ENCODE measurements around the gene ENPP6.
A peak's percentile ranks its signal among the peaks of the same experiment; 100 is the strongest.
"Not testable (repeated sequence)": the region's sequence is repeated elsewhere in the genome, so short reads cannot be mapped to it uniquely, and the experiment has no call there.

Gene ENPP6

DNA sequence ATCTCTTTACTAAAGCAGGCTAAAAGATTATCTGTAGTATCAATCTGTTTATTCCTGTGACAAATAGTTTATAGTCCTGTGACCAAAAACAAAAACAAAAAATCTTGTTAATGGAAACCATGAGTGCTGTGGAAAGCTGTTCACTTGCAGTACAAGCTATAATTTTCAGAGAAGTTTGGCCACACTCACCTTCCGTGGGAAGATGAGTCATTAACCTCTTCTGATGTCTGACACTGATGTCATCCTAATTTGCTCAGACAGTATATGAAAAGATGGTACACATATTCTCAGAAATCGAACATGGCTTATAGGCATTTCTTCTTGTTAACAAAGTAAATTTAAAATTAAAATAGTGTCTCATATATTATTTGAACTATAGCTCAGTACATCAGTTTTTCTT lies 19.9 kb upstream of the ENPP6 start:
- peak in 1 of 4 experiments; percentile 21 for DNase-seq (ENCODE audit: low read depth in 4 of 4, low spot score in 1 of 4)

DNA sequence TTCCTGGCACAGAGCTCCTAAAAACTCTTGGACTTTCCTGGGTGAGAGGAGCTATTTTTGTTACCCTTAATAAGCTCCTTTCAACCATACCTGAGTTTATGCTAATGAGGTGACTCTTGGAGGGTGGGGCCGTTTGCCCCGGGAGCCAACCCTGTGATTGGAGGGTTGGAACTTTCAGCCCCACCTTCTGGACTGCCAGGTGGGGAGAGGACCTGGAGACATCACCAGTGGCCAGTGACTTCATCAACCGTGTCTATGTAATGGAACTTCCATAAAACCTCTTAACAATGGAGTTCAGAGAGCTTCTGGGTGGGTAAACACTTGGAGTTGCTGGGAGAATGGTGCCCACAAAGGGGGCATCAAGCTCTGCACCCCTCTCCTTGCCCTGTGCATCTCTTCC lies 17.9 kb upstream of the ENPP6 start:
- no peak for DNase-seq (ENCODE audit: low read depth in 4 of 4, low spot score in 1 of 4)

DNA sequence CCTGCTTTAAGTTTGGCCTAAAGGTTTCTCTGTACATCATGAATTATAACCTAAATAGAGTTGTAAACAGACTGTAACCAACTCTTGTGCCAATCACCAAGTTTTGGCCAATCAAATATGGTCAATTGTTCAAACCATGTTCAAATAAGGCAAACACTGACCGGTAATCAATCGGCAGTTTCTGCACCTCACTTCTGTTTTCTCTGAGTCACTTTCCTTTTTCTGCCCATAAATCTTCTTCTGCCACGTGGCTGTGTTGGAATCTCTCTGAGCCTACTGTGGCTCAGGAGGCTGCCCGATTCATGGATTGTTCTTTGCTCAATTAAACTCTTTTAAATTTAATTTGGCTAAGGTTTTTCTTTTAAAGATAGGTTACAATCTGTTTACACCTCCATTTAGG lies 16.5 kb upstream of the ENPP6 start:
- no peak for DNase-seq (ENCODE audit: low read depth in 4 of 4, low spot score in 1 of 4)

DNA sequence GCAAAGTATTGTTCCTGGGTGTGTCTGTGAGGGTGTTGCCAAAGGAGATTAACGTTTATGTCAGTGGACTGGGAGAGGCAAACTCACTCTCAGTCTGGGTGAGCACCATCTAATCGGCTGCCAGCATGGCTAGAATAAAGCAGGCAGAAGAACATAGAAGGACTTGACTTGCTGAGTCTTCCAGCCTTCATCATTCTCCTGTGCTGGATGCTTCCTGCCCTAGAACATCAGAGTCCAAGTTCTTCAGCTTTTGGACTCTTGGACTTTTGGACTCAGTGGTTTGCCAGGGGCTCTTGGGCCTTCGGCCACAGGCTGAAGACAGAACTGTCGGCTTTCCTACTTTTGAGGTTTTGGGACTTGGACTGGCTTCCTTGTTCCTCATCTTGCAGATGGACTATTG lies 15.3 kb upstream of the ENPP6 start:
- DNase-seq (ENCODE audit: low read depth in 4 of 4, low spot score in 1 of 4), result no peak

DNA sequence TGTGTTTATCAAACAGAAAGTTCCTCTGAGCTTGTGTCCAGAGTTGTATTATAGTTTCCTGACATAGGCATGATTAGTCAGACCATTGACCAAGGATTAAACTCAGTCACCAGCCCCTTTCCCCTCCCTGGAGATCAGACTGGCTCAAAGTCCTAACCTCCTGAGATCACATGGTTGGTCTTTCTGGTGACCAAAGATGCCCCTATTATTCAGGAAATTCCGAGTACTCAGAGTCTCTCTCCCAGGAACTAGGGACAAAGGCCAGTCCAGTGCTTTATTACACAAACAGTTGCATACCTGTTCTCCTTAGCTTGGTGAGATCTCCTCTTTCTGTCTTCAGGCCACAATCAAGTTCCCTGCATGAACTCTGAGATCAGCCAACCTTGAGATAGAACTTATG lies 14.5 kb upstream of the ENPP6 start:
- DNase-seq (ENCODE audit: low read depth in 4 of 4, low spot score in 1 of 4), result no peak

DNA sequence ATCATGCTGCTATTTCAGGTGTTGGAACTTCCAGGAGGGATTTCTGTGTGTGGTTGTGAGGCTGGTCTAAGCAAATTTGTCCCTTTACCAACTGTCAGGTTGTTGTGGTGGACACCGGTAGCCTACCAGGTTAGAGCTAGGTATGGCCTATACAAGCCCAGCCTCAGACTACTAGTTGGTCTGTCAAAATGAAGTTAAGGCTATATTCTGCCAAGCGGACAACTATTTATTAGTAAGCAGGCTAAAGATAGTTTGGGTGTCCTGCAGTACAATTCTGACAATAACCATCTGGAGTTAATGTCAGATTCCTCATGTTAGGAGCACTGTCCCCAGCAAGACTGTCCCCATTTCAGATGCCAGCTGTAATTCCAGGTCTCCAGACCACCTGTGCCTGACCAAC lies 13.9 kb upstream of the ENPP6 start:
- DNase-seq (ENCODE audit: low read depth in 4 of 4, low spot score in 1 of 4), result no peak

DNA sequence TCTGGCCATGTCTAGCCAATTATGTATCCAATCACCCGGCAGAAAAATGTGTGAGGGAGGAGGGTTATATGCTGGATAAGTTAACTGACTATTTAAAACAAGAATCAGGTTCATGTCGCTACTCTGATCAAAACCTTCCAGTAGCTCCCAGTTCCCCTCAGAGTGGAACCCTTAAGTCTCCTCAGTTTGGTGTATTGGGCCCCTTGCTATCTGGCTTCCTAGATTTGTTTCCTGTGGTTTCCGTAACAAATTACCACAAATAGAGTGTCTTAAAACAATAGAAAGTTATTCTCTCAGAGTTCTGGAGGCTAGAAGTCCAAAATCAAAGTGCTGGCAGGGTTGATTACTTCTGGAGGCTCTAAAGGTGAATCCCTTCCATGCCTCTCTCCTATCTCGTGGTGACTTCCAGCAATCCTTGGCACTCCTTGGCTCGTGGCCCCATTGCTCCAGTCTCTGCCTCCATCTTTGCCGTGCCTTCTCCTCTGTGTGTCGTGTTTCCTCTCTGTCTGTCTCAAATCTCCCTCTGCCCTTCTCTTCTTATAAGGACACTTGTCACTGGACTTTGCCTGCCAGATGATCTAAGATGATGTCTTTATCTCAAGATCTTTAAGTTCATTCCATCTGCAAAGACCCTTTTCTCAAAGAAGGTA lies 10.5 kb upstream of the ENPP6 start:
- no peak for DNase-seq (ENCODE audit: low read depth in 4 of 4, low spot score in 1 of 4)

DNA sequence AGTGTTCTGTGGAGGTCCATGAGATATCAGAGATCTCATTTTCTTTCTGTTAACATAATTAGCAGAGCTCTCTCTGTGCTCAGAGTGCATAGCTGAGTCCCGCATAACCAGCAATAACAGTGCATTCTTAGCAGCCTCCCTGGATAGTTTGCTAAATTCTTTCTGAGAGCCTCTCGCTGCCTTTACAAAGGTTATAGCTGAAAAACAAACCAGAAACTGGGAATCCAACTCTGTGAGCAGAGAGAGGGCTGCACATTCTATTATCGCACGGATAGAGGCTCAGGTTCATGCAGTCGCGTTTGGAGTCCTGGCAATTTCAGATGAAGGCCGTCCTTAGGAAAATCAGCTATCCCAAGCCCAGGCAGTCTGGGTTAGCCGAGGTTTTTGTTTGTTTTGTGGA lies 1.2 kb downstream of the ENPP6 start:
- no peak for DNase-seq (ENCODE audit: low read depth in 4 of 4, low spot score in 1 of 4)

DNA sequence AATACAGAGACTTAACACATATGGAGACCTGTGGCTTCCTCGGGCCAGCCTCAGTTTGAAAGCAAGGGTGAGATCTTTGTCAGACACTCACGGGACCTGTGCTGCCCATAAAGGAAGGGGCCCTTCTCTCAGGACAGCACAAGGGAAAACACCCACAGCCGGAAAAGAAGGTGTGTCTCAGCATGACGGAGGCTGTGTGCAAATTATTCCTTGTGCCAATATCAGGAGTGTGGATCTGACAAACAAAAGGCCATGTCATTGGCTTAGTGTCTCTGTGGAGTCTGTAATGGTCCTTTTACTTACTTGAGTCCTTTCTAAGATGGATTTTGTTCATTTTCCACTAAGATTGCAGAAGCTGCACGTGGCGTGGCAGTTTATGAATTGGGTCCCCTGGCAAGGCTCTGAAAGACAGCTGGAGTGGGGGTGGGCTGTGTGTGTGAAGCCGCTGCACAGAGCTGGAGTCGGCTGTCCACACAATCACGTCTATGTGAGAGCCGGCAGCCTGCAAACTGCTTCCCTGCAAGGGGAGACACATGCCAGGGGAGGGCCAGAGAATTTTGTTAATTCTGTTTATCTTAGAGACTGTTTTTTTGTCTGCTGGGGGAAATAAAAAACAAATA lies 1.9 kb downstream of the ENPP6 start:
- DNase-seq (ENCODE audit: low read depth in 4 of 4, low spot score in 1 of 4), result no peak

DNA sequence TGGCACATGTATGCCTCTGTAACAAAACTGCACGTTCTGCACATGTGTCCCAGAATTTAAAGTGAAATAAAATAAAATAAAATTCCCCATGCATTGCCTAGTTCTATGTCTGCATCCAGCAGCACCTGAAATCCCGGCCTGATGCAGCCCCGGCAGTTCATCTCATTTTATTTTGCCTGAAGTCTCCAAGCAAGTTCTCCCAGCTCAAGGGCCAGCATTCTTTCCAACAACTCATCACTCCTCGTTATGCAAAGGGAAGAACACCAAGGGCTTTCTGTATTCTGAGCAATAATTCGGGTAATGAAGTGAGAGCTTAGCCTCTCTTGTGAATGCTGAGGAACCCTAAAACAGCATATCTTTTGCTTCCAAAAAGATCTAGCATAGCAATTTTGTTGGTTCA lies 2.7 kb downstream of the ENPP6 start:
- no peak for DNase-seq (ENCODE audit: low read depth in 4 of 4, low spot score in 1 of 4)

DNA sequence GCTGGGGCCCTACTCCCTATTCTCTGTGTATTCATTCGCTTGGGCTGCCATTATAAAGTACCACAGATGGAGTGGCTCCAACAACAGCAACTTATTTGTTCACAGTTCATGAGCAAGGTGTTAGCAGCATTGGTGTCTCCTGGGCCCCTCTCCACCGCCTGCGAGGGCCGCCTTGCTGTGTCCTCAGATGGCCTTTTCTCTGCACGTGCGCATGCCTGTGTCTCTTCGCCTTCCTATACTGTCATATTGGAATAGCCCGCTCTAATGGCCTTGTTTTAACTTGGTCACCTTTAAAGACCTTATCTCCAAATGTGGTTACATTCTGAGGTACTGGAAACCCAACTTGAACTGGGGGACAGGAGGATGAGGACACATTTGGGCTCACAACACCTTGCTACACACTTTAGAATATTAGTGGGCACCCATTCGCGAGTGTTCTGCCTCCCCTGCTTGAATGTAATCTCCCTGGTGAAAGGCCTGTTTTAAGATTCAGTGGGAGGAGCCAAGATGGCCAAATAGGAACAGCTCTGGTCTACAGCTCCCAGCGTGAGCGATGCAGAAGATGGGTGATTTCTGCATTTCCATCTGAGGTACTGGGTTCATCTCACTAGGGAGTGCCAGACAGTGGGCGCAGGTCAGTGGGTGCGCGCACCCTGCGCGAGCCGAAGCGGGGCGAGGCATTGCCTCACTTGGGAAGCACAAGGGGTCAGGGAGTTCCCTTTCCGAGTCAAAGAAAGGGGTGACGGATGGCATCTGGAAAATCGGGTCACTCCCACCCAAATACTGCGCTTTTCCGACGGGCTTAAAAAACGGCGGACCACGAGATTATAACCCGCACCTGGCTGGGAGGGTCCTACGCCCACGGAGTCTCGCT lies 9.7 kb downstream of the ENPP6 start:
- not testable (repeated sequence) for DNase-seq (ENCODE audit: low read depth in 4 of 4, low spot score in 1 of 4)

DNA sequence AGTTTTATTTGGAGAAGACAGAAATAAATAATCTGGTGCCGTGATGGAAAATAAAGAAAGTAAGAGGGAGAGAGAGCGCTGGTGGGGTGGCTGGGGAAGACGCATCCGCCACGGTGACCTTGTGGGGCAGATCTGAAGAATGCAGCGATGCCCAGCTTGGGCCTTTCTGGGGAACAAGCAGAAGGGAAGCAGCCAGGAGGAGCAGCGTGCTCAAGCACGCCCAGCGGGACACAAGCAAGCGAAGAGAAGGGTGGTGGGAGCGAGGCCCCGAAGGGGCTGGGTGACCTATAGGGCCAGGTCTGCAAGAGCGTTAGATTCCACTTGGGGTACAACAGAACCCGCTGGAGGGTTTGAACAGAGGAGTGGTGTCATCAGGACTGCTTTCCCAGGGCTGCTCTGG lies 12.4 kb downstream of the ENPP6 start:
- no peak for DNase-seq (ENCODE audit: low read depth in 4 of 4, low spot score in 1 of 4)

DNA sequence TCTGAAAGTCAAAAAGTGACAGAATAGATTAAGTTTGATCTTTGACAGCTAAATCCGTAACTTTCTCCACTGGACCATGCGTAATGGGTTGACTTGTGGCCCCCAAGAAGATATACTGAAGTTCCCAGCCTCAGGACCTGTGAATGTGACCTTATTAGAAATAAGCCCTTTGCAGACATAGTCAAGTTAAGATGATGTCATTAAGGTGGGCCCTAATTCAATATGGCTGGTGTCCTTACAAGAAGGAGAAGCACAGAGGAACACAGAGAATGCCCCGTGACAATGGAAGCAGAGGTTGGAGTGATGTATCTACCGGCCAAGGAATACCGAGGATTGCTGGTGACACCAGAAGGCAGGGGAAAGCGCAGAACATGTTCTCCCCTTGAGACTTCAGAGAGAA lies 14.4 kb downstream of the ENPP6 start:
- DNase-seq (ENCODE audit: low read depth in 4 of 4, low spot score in 1 of 4), result no peak

DNA sequence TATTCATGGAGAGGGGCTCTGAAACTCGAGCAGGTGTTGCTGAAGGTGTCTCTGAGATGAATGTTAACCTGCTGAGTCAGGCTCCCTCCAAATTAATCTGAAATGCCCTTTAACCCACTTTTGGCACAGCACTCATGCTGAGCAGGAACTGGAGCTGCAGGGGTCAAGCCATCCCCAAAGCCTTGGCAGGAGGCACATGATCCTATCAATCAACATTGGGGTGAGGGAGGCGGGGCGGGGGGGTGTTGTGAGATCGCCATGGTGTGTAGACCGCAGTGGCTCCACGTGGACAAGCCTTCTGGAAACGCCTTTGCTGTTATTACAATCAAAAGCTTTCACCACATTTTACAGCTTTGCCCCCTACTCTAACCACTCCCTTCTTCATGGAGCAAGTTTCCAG lies 16.5 kb downstream of the ENPP6 start:
- no peak for DNase-seq (ENCODE audit: low read depth in 4 of 4, low spot score in 1 of 4)

DNA sequence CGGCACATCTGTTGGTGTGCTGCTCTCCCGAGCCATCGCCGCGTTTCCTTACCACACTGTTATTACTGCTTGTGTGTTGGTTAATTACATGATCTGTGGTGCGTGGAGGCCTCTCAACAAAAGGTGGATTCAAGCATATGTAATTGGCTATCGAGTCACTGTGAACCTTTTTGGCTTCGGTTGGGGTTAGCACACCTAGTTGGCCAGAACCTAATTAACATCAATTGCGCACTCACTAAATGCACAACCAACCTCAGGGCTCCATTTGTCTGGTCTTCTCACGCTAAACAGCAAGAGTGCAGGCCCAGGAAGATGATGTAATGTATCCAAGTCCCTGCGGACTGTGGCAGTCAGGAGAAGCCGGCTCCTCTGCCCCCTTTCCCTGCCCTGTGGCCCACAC lies 17.4 kb downstream of the ENPP6 start:
- DNase-seq (ENCODE audit: low read depth in 4 of 4, low spot score in 1 of 4), result no peak

DNA sequence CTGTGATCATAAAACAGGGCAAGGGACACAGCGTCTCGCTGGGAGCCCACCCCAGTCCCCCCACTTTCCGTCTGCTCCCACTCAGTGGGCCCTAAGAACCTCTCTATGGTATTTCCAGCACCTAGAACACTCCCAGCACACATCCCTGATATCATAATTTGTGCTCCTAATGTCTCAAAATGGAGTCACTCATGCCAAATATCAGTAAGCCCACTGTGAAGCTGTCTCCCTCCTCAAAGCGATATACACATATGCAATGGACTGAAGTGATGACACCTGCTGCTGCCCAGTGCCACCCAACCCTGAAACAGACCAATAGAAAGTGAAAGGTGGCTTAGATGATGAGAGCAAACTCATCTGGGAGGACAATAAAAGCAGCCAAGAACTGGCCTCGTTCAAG lies 17.9 kb downstream of the ENPP6 start:
- DNase-seq (ENCODE audit: low read depth in 4 of 4, low spot score in 1 of 4), result no peak

DNA sequence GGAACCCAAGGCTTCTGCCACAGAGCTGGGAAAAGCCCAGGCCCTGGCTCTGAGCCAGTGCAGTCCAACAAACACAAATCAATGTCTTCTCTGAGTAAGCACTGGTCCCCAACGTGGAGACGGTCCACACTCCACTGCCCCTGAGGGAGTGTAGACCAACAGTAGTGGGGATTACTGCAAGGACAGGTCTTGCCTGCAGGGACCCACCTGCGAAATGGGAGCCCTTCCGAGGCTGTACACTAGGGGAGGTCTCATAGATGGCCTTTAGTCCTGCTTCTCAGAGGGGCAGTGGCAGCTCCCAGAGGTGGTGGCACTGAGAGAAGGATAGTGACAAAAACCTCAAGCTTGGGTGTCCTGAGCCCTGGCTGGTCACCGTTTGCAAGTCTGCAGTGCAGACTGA lies 19.5 kb downstream of the ENPP6 start:
- DNase-seq (ENCODE audit: low read depth in 4 of 4, low spot score in 1 of 4), result no peak

DNA sequence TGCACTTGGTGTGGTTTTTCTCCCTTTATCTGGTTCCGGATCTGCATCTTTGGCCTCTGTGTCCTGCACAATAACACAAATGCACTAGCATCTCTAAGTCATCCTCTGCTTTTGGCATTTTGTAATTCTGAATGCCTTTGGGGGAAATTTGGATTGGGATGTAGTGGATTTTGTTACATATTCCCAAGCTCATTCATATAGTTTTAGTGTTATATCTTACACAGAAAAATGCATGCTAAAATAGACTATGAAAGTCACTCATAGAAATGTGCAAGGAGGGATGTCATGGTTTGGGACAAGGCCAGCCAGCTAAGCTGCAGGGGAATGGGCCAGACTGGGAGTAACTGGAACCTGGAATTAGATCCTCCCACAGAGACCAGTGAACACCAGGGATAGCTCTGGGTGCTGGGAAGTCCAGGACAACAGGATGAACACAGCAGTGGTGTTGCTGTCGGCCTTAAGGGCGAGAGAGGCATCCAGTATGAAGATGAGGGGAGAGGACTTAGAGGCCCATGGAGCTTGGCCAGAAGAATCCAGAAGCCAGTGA lies 20.1 kb downstream of the ENPP6 start:
- DNase-seq (ENCODE audit: low read depth in 4 of 4, low spot score in 1 of 4), result no peak

DNA sequence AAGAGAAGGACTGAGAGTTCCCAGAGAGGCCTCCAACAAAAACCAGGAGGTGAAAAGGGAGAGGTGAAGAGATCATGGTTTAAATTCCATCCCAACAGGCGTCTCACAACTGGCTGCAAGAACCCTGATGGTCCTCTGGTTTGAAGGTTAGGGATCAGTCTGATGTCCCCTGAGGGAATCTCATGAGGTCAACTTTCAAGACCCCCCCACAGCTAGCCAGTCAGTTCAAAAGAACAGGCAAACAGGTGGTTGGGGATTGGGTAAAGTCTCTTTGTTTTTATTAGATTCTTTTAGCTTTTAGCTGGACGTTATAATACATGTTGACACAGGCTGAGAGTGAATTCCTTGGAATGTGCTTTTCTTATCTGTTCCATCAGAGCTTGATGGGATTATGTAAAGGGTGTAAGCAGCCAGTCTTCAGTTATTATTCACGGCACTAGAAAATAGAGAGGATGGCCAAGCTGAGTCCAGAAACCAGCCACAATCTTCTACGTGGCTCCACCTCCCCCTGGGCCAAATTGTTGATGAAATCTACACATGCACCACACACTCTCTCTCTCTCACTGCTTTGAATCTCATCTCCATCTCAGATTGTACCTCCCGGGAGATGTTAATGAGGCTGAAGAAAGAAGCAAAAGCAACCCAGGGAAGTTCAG lies 20.8 kb downstream of the ENPP6 start:
- DNase-seq (ENCODE audit: low read depth in 4 of 4, low spot score in 1 of 4), result no peak

DNA sequence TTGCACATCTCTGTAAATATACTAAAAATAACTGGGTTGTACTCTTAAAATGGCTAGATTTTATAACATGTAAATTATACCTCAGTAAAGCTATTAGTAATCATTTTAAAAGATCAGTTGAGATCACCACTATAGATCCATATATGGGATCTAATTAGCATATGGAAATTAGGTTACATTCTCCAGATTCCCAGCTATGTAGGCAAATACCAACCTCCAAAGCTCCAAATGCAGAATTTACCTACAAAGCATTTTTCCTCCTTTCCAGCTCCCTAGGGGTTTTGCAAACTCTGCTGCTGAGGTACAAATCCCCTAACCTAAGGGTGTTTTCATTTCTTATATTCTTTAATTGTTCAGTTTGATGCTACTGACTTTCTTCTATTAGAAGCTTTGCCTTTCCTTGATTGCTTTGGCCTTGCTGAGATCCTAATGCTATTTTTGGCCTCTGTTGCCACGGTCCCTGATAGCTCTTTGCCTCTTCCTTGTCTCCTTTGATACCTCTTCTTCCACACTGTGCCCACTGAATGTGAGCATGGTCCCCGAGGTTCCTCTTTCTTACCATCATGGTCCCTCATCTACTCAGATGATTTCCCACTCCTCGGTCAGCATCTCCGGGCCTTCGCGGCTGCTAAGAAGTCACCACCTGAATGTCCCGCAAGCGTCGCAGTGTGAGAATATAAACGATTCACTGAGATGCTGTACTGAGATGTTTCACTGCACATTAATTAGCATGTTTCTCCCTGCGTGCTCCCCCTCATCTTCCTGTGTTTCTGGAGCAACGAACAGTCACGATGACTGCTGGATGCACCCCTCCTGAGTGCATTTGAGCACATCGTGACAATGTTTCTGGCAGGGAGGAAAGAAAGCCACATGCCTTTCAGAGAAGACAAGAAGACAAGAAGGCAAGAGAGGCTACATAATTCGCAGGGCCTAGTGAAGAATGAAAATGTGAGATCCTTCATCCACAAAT lies 23.8 kb downstream of the ENPP6 start:
- DNase-seq (ENCODE audit: low read depth in 4 of 4, low spot score in 1 of 4), result no peak

All from stimulated activated CD4-positive, alpha-beta T cell treated with anti-CD3 and anti-CD28 coated beads, Interleukin-1b, Interleukin-23, amount 100 ng/mL, for 24 hours (primary cell).